HL-60 (cell line): ENCODE measurements around the gene TSPAN17.

Source experiments
- DNase-seq, 2 experiments: peaks; one replicate each; pipeline ENCODE4 v3.0.0-alpha.2; 2010 to 2020; ENCODE audit warnings: low read depth in 1 of 2, low spot score in 1 of 2
- H3K27ac ChIP-seq: fragments of 250-450 bp; sonication (Bioruptor Pico); replicated peaks from 2 replicates; pipeline ENCODE4 v1.5.1; 2020; ENCODE audit warnings: mild to moderate bottlenecking, moderate library complexity
- H3K27me3 ChIP-seq: fragments of 250-450 bp; sonication (Bioruptor Pico); 2 replicates; pipeline ENCODE4 v1.5.1; 2021; ENCODE audit warnings: mild to moderate bottlenecking, moderate library complexity; ENCODE audit not compliant: insufficient read depth, poor library complexity, severe bottlenecking
- H3K4me3 ChIP-seq: replicated peaks from 2 replicates; pipeline ENCODE4 v1.5.1; 2011; ENCODE audit warnings: mild to moderate bottlenecking, control low read depth, low read length; ENCODE audit not compliant: insufficient read depth
- GABPA ChIP-seq: IDR thresholded peaks from 2 replicates; pipeline ENCODE4 v1.6.1; 2012; ENCODE audit warnings: low read depth
- POLR2AphosphoS5 ChIP-seq: IDR thresholded peaks from 2 replicates; pipeline ENCODE4 v1.6.1; 2012; ENCODE audit warnings: low read depth
- REST ChIP-seq: IDR thresholded peaks from 2 replicates; pipeline ENCODE4 v1.6.1; 2012; ENCODE audit warnings: low read depth; ENCODE audit not compliant: insufficient replicate concordance
- SPI1 ChIP-seq: IDR thresholded peaks from 2 replicates; pipeline ENCODE4 v1.6.1; 2012; ENCODE audit warnings: low read depth, mild to moderate bottlenecking, borderline replicate concordance
- TF ChIP-seq, protein P1 (sequence below): IDR thresholded peaks from one replicate; pipeline ENCODE4 v1.5.1; 2011; ENCODE audit warnings: low read length, control low read depth, inconsistent platforms; ENCODE audit not compliant: insufficient read depth

TSPAN17 gene

GRCh38 chr5:176651472-176651980 is 4.2 kb downstream of the TSPAN17 start:
- TF ChIP-seq SPI1 (no peak), POLR2AphosphoS5 (no peak), GABPA (no peak), REST (no peak)
- TF ChIP-seq, protein P1, sequence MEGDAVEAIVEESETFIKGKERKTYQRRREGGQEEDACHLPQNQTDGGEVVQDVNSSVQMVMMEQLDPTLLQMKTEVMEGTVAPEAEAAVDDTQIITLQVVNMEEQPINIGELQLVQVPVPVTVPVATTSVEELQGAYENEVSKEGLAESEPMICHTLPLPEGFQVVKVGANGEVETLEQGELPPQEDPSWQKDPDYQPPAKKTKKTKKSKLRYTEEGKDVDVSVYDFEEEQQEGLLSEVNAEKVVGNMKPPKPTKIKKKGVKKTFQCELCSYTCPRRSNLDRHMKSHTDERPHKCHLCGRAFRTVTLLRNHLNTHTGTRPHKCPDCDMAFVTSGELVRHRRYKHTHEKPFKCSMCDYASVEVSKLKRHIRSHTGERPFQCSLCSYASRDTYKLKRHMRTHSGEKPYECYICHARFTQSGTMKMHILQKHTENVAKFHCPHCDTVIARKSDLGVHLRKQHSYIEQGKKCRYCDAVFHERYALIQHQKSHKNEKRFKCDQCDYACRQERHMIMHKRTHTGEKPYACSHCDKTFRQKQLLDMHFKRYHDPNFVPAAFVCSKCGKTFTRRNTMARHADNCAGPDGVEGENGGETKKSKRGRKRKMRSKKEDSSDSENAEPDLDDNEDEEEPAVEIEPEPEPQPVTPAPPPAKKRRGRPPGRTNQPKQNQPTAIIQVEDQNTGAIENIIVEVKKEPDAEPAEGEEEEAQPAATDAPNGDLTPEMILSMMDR, result no peak
- no peak for DNase-seq
- no peaks in the 10 kb centered on the region for H3K27me3 ChIP-seq
- no peak overlapping the region for H3K4me3 ChIP-seq
- H3K27ac ChIP-seq, result no peak overlapping the region

- Histone ChIP-seq H3K4me3 (no peak overlapping the region), H3K27ac (no peak overlapping the region), H3K27me3 (no peaks in the 10 kb centered on the region)
- no peak for TF ChIP-seq REST
- no peak for TF ChIP-seq SPI1
- TF ChIP-seq, protein P1, result no peak
- TF ChIP-seq POLR2AphosphoS5, result no peak
- no peak for TF ChIP-seq GABPA
- no peak for DNase-seq
Observed at GRCh38 chr5:176652136-176652535, 4.9 kb downstream of the TSPAN17 start.

GRCh38 chr5:176653401-176654385 is 6.4 kb downstream of the TSPAN17 start:
- no peak overlapping the region for H3K4me3 ChIP-seq
- TF ChIP-seq REST, result no peak
- H3K27me3 ChIP-seq, result no peaks in the 10 kb centered on the region
- DNase-seq, result no peak
- no peak overlapping the region for H3K27ac ChIP-seq
